Caco-2 (cell line): ENCODE results near the gene ZBED2. TPM values are rescaled to one million over a fixed set of nuclear protein-coding genes. Genes with fewer than 3 reads are reported as not detected.

Experiments
- BruUV-seq: library from RNA; stranded (reverse); fragments of 400-500 nt; replicated peaks from 2 replicates; lab custom pipeline; 2021; lab: Mats Ljungman, UMichigan
- CTCF ChIA-PET: fragments of 300-600 bp; sonication (Branson Sonifier 250); formaldehyde crosslinking; loops from one replicate; lab custom pipeline; 2022; ENCODE audit warnings: antibody characterized with exemption; lab: Charles Lee
- POLR2A ChIA-PET: fragments of 300-600 bp; sonication (Branson Sonifier 250); formaldehyde crosslinking; loops from one replicate; lab custom pipeline; 2022; ENCODE audit warnings: antibody characterized with exemption; lab: Charles Lee
- DNase-seq, 2 experiments: peaks; one replicate each; pipeline versions ENCODE4 v3.0.0 to v3.0.0-alpha.2; 2020 to 2022
- H3K27me3 ChIP-seq: replicated peaks from 2 replicates; pipeline ENCODE4 v1.6.0; 2011; ENCODE audit warnings: low read length; ENCODE audit not compliant: control insufficient read depth, insufficient read depth
- H3K36me3 ChIP-seq: 2 replicates; pipeline ENCODE4 v1.5.1; 2011; ENCODE audit warnings: low read length; ENCODE audit not compliant: control insufficient read depth, insufficient read depth
- H3K4me1 ChIP-seq: fragments of 250-450 bp; sonication (Bioruptor Pico); 2 replicates; pipeline ENCODE4 v1.5.1; 2020; ENCODE audit warnings: mild to moderate bottlenecking
- H3K4me3 ChIP-seq: 2 replicates; pipeline ENCODE4 v1.5.1; 2011; ENCODE audit warnings: low read depth, mild to moderate bottlenecking, control low read depth, low read length
- H3K9me3 ChIP-seq: fragments of 250-450 bp; sonication (Bioruptor Pico); 2 replicates; pipeline ENCODE4 v1.5.1; 2020; ENCODE audit warnings: mild to moderate bottlenecking, moderate library complexity
- H3K27ac Mint-ChIP-seq: one replicate; pipeline ENCODE4 v1.8.0; 2022; ENCODE audit warnings: mixed read lengths; ENCODE audit not compliant: unreplicated experiment
- H3K27me3 Mint-ChIP-seq: one replicate; pipeline ENCODE4 v1.8.0; 2022; ENCODE audit warnings: mixed read lengths; ENCODE audit not compliant: insufficient read depth, unreplicated experiment
- H3K36me3 Mint-ChIP-seq: one replicate; pipeline ENCODE4 v1.8.0; 2022; ENCODE audit warnings: mild to moderate bottlenecking, mixed read lengths; ENCODE audit not compliant: insufficient read depth, unreplicated experiment
- H3K4me1 Mint-ChIP-seq: one replicate; pipeline ENCODE4 v1.8.0; 2022; ENCODE audit warnings: low read depth, mixed read lengths; ENCODE audit not compliant: unreplicated experiment
- H3K4me3 Mint-ChIP-seq: one replicate; pipeline ENCODE4 v1.8.0; 2022; ENCODE audit warnings: mild to moderate bottlenecking, moderate library complexity, mixed read lengths; ENCODE audit not compliant: unreplicated experiment
- H3K9me3 Mint-ChIP-seq: one replicate; pipeline ENCODE4 v1.8.0; 2022; ENCODE audit warnings: mixed read lengths; ENCODE audit not compliant: unreplicated experiment
- intact Hi-C: fragments of 100-400 bp; cut with micrococcal nuclease; formaldehyde crosslinking; loops from one replicate; pipeline ENCODE4 v1.10.0; 2022; ENCODE audit not compliant: unreplicated experiment
- total RNA-seq: library from RNA; stranded (reverse); gene quantifications from 2 replicates; pipeline ENCODE4 v1.2.3, GENCODE V29; 2022
- TF ChIP-seq, protein P1 (sequence below), 2 experiments: fragments of 200-600 bp in 1 of 2; IDR thresholded peaks; 1 replicate in 1 of 2; 2 replicates in 1 of 2; pipeline versions ENCODE4 v1.5.1 to v1.8.0; 2011 to 2022; ENCODE audit warnings: antibody characterized with exemption in 1 of 2, control low read depth in 1 of 2, inconsistent platforms in 1 of 2, low read depth in 1 of 2, low read length in 1 of 2, mild to moderate bottlenecking in 1 of 2, moderate library complexity in 1 of 2; ENCODE audit not compliant: insufficient read depth in 1 of 2, severe bottlenecking in 1 of 2, unreplicated experiment in 1 of 2

Gene ZBED2
- total RNA-seq, 1 experiment from 2014 or later, result 0.20 TPM

DNA sequence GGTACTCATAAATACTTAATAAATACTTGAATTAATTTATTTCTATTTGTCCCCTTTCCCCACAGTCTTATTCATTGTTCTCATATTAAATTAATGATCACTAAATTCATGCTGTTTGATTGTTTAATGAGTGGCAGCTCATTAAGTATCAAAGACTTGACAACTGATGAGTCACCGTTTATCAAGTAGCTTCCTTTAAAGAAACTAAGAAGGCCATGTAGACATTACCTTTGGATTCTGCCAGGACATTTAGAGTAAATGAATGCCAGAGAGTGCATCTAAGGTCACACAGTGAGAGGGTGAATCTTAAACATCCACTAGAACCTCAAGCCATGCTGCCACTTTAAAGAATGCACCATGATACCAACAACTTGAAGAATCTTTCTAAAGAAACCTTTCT lies 23.9 kb downstream of the ZBED2 start:
- POLR2A ChIA-PET, result no interaction called here
- Histone ChIP-seq H3K9me3 (no peaks in the 10 kb centered on the region), H3K4me1 (no peaks in the 10 kb centered on the region), H3K36me3 (no peaks in the 10 kb centered on the region), H3K4me3 (no peak overlapping the region), H3K27me3 (no peaks in the 10 kb centered on the region)
- Mint-ChIP-seq H3K4me1 (no peaks in the 10 kb centered on the region), H3K9me3 (no peaks in the 10 kb centered on the region), H3K27me3 (no peaks in the 10 kb centered on the region), H3K36me3 (no peaks in the 10 kb centered on the region), H3K4me3 (no peak overlapping the region), H3K27ac (no peak overlapping the region)
- DNase-seq, result no peak
- TF ChIP-seq, protein P1, sequence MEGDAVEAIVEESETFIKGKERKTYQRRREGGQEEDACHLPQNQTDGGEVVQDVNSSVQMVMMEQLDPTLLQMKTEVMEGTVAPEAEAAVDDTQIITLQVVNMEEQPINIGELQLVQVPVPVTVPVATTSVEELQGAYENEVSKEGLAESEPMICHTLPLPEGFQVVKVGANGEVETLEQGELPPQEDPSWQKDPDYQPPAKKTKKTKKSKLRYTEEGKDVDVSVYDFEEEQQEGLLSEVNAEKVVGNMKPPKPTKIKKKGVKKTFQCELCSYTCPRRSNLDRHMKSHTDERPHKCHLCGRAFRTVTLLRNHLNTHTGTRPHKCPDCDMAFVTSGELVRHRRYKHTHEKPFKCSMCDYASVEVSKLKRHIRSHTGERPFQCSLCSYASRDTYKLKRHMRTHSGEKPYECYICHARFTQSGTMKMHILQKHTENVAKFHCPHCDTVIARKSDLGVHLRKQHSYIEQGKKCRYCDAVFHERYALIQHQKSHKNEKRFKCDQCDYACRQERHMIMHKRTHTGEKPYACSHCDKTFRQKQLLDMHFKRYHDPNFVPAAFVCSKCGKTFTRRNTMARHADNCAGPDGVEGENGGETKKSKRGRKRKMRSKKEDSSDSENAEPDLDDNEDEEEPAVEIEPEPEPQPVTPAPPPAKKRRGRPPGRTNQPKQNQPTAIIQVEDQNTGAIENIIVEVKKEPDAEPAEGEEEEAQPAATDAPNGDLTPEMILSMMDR (IDR thresholded peaks at IDR 0.05; ENCODE audit: insufficient read depth in 1 of 2, low read depth in 1 of 2, low read length in 1 of 2, severe bottlenecking in 1 of 2, unreplicated experiment in 1 of 2), result no peak
- CTCF ChIA-PET, result no interaction called here
- BruUV-seq, result no TSS peak
- intact Hi-C loops, result no loop called here

DNA sequence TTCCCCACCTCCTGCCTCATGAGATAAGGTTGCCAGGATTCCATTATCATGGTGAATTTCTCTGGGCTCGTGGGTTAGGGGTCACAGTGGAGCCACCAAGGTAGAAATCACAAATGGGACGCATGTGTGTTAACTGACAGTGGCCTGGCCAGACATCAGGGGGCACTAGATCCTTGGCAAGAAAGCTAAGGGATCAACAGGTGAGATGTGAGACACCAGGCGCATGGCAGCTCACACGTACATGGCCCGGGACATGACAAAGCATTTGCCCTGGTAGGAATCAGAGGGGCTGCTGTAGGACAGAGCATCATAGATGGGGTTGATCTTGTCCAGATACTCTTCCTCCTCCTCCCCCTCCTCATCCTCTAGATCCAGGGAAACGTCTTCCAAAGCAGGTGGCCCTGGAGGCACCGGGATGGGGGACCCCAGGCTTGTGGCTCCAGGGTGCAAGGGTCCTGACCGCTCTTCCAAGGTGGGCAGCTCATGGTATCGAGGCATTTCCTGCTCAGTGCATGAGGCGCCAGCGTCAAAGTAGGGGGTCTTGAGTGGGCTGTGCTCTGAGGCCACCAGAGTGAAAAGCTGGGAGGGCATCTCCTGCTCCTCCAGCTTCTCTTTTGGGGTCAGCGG lies 24.6 kb downstream of the ZBED2 start:
- no peaks in the 10 kb centered on the region for H3K4me1 ChIP-seq
- no peaks in the 10 kb centered on the region for H3K36me3 Mint-ChIP-seq
- no peak overlapping the region for H3K4me3 Mint-ChIP-seq
- no peaks in the 10 kb centered on the region for H3K27me3 Mint-ChIP-seq
- H3K4me3 ChIP-seq, result no peak overlapping the region
- no peak overlapping the region for H3K27ac Mint-ChIP-seq
- H3K9me3 ChIP-seq, result no peaks in the 10 kb centered on the region
- BruUV-seq, result no TSS peak
- DNase-seq, result no peak
- H3K36me3 ChIP-seq, result no peaks in the 10 kb centered on the region
- intact Hi-C loops, result no loop called here
- no peaks in the 10 kb centered on the region for H3K4me1 Mint-ChIP-seq
- no peaks in the 10 kb centered on the region for H3K9me3 Mint-ChIP-seq
- CTCF ChIA-PET, result no interaction called here
- no peaks in the 10 kb centered on the region for H3K27me3 ChIP-seq
- TF ChIP-seq, protein P1 (IDR thresholded peaks at IDR 0.05; ENCODE audit: insufficient read depth in 1 of 2, low read depth in 1 of 2, low read length in 1 of 2, severe bottlenecking in 1 of 2, unreplicated experiment in 1 of 2), result no peak
- POLR2A ChIA-PET, result no interaction called here

DNA sequence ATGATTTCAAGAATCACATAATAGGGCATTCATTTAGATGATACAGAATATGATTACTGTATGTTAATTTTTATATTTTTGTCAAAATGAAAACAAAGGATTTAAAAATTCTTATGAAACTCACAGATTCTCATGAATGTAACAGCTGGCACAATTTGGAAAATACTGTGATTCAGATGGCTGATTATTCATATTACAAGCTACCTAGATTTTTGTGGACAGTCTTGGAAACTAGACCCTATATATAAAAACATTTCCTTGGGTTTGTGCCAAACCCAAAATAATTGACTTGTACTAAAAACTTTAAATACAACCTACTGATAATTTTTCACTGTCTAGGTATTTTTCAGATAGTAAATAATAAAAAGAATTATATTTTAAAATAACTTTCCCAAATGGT lies 26.2 kb downstream of the ZBED2 start:
- no peaks in the 10 kb centered on the region for H3K36me3 ChIP-seq
- no peaks in the 10 kb centered on the region for H3K27me3 ChIP-seq
- BruUV-seq, result no TSS peak
- H3K36me3 Mint-ChIP-seq, result no peaks in the 10 kb centered on the region
- H3K4me1 Mint-ChIP-seq, result no peaks in the 10 kb centered on the region
- ChIA-PET CTCF (no interaction called here), POLR2A (no interaction called here)
- no peaks in the 10 kb centered on the region for H3K4me1 ChIP-seq
- H3K27ac Mint-ChIP-seq, result no peak overlapping the region
- TF ChIP-seq, protein P1 (IDR thresholded peaks at IDR 0.05; ENCODE audit: insufficient read depth in 1 of 2, low read depth in 1 of 2, low read length in 1 of 2, severe bottlenecking in 1 of 2, unreplicated experiment in 1 of 2), result no peak
- DNase-seq, result no peak
- no peaks in the 10 kb centered on the region for H3K9me3 Mint-ChIP-seq
- H3K4me3 Mint-ChIP-seq, result no peak overlapping the region
- H3K27me3 Mint-ChIP-seq, result no peaks in the 10 kb centered on the region
- H3K9me3 ChIP-seq, result 0 out of 2 replicates have a peak, but pooled peaks cover 4% of the 10 kb centered on the region
- intact Hi-C loops, result no loop called here
- no peak overlapping the region for H3K4me3 ChIP-seq
